Omental fat pad (tissue), 4 donors: ENCODE data around the gene ASL. TPM values are rescaled to one million over a fixed set of nuclear protein-coding genes. Genes with fewer than 3 reads are reported as not detected.
"Not testable (repeated sequence)": the region's sequence is repeated elsewhere in the genome, so short reads cannot be mapped to it uniquely, and the experiment has no call there.

ENCODE experiments used
- ATAC-seq: fragments of 150-250 bp; one replicate; pipeline ENCODE4 v1.9.1; 2016; ENCODE audit warnings: mild to moderate bottlenecking, moderate library complexity; ENCODE audit not compliant: low FRiP score
- DNase-seq: peaks from one replicate; pipeline ENCODE4 v3.0.0-alpha.2; 2019; ENCODE audit warnings: low spot score
- CTCF ChIP-seq, 3 donors: fragments of 450-650 bp; IDR thresholded peaks; one replicate each; pipeline ENCODE4 v1.5.1; 2016 to 2017; ENCODE audit warnings: antibody characterized with exemption in 3 of 3, mild to moderate bottlenecking in 3 of 3, moderate library complexity in 2 of 3
- total RNA-seq, 4 donors: library from RNA; depleted of rRNA; stranded (reverse); fragments of >200 nt; gene quantifications; one replicate each; pipeline ENCODE4 v1.1.0, GENCODE V29; 2016

The ASL gene
- total RNA-seq, 4 donors from 2014 or later: 17.1 to 42.1 (median 24.7) TPM

GRCh38 chr7:66118603-66119002, 43.0 kb downstream of the ASL start:
- TF ChIP-seq CTCF (IDR thresholded peaks at IDR 0.05): no peak
- ATAC-seq (no peak), DNase-seq (no peak)

GRCh38 chr7:66119245-66119850, 43.7 kb downstream of the ASL start:
- DNase-seq (no peak), ATAC-seq (no peak)
- TF ChIP-seq CTCF (IDR thresholded peaks at IDR 0.05): no peak

- ATAC-seq (no peak), DNase-seq (no peak)
- no peak for TF ChIP-seq CTCF (IDR thresholded peaks at IDR 0.05)
Measured at GRCh38 chr7:66123175-66123528, 47.5 kb downstream of the ASL start.

- not testable (repeated sequence) for DNase-seq, ATAC-seq
Measured at GRCh38 chr7:66124569-66124861, 48.9 kb downstream of the ASL start.

- DNase-seq (no peak), ATAC-seq (no peak)
- no peak for TF ChIP-seq CTCF (IDR thresholded peaks at IDR 0.05)
Measured at GRCh38 chr7:66125052-66125694, 49.6 kb downstream of the ASL start.

GRCh38 chr7:66125781-66126352, 50.2 kb downstream of the ASL start:
- not testable (repeated sequence) for ATAC-seq, DNase-seq

- not testable (repeated sequence) for DNase-seq, ATAC-seq
Measured at GRCh38 chr7:66127172-66127571, 51.6 kb downstream of the ASL start.

- no peak for ATAC-seq
- TF ChIP-seq CTCF (IDR thresholded peaks at IDR 0.05): no peak
- DNase-seq: no peak
Measured at GRCh38 chr7:66138994-66139752, 63.6 kb downstream of the ASL start.
